HG03565 (cell line): ENCODE measurements around the gene FIGNL2.

Experiments used
- ATAC-seq: cut with Tn5 transposase; IDR thresholded peaks from one replicate; pipeline ENCODE4 v1.9.1; 2021; ENCODE audit warnings: mild to moderate bottlenecking, moderate library complexity; ENCODE audit not compliant: unreplicated experiment

FIGNL2 gene

GRCh38 chr12:51879102-51879501 lies 30.6 kb upstream of the FIGNL2 start:
- no peak for ATAC-seq

DNA sequence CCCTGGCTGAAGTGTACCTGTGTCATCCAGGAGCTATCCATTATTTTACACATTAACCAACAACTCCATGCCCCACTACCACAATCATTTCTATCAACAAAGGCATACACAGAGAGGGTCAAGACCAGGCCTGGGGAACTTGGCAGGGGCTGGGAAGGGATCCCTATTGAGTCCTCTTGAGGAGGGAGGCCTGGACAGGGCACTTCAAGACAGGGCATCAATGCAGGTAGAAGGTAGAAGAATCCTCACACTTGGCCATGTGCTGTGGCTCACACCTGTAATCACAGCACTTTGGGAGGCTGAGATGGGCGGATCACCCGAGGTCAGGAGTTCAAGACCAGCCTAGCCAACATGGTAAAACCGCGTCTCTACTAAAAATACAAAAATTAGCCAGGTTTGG lies 26.0 kb upstream of the FIGNL2 start:
- ATAC-seq = no peak

GRCh38 chr12:51874000-51874399 lies 25.5 kb upstream of the FIGNL2 start:
- ATAC-seq = no peak

GRCh38 chr12:51873251-51873994 lies 24.9 kb upstream of the FIGNL2 start:
- no peak for ATAC-seq

GRCh38 chr12:51872689-51872981 lies 24.1 kb upstream of the FIGNL2 start:
- no peak for ATAC-seq

- no peak for ATAC-seq
Measured at GRCh38 chr12:51871918-51872688, 23.6 kb upstream of the FIGNL2 start.

- no peak for ATAC-seq
Measured at GRCh38 chr12:51871126-51871525, 22.6 kb upstream of the FIGNL2 start.

- ATAC-seq = no peak
Measured at GRCh38 chr12:51870504-51870903, 22.0 kb upstream of the FIGNL2 start.

- ATAC-seq = no peak
Measured at GRCh38 chr12:51869931-51870330, 21.4 kb upstream of the FIGNL2 start.

DNA sequence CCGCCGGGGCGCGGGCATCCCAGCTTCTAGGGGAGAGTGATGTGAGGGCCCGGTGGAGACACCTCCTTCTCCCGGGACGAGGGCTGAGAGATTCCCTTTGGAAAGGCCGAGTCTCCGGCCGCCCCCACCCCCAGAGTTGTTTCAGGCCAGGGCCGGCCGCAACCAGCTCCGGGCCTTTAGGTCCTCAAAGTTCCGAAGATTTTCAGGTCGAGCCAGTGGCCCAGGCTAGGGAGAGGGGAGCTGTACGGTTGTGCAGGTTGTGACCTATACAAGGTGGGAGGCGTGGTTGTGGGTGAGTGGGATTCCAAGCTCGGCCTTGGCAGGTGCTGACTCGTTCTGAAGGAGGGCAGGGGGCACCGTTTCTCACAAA lies 21.0 kb upstream of the FIGNL2 start:
- ATAC-seq = no peak

- ATAC-seq = no peak
Measured at GRCh38 chr12:51868821-51869495, 20.4 kb upstream of the FIGNL2 start.

DNA sequence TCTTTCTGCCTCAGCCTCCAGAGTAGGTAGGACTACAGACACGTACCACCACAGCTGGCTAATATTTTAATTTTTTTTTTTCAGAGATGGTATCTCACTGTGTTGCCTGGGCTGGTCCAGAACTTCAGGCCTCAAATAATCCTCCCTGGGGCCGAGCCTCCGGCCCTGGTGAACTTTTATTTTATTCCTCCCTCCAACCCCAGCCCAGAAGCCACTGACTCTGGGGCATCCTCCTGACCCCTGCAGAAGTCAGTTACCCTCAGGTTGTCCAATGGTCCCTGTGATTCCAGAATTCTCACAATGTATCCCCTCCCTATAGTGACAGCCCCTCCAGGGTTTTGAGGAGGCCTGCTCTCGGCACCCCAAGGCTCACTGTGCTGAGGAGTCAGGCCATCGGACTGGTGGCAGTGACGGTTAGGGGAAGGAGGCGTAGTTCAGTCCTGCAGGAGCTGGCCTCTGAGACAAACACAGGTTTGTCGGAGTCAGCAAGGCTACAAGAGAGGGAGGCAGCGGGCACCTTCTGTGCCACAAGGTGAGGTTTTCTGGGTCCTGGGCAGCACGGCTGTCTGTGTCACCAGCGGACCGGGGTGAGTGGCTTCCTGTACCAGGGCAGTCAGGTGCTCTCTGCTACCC lies 19.4 kb upstream of the FIGNL2 start:
- ATAC-seq = no peak

DNA sequence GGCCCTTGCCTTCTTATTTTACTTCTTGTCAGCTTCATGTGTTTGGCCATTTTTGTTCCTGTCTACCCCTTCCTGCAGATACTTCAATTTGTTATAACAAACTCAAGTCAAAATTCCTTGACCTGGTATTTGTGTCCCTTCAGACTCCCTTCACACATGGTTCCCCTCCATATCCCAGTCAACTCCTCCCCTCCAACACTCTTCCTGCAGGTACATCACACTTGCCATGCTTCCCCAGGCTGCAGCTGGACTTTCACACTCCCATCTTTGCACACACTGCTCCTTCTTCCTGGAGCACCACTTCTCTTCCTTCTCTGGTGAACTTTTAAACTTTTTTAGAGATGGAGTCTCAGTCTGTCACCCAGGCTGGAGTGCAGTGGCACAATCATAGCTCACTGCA lies 18.9 kb upstream of the FIGNL2 start:
- ATAC-seq = no peak

- no peak for ATAC-seq
Measured at GRCh38 chr12:51866762-51867161, 18.2 kb upstream of the FIGNL2 start.

- ATAC-seq = no peak
Measured at GRCh38 chr12:51866324-51866723, 17.8 kb upstream of the FIGNL2 start.

DNA sequence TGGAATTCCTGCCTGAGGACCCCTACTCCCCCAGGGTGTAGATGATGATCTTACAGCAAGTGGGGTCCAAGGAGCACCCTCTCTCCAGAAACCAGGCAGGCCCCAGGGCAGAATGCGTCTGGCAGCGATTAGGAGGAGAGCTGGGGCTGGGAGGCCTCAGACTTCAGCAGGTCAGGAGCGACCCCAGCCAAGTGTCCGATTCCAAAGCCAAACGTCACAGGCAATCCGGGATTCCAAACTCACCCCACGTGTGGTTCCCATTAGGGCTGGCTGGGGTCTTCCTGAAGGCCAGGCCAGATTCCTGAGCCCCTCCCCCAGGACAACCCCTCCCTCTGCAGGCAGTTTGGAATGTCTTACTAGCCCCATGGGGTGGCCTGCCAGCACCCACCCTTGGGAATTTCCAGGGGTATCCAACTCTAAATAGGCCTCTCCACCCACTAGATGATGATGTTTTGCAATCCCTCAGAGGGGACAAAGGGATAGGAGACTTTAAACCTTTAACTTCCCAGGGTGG lies 17.3 kb upstream of the FIGNL2 start:
- ATAC-seq = no peak

- no peak for ATAC-seq
Measured at GRCh38 chr12:51864833-51865670, 16.5 kb upstream of the FIGNL2 start.

DNA sequence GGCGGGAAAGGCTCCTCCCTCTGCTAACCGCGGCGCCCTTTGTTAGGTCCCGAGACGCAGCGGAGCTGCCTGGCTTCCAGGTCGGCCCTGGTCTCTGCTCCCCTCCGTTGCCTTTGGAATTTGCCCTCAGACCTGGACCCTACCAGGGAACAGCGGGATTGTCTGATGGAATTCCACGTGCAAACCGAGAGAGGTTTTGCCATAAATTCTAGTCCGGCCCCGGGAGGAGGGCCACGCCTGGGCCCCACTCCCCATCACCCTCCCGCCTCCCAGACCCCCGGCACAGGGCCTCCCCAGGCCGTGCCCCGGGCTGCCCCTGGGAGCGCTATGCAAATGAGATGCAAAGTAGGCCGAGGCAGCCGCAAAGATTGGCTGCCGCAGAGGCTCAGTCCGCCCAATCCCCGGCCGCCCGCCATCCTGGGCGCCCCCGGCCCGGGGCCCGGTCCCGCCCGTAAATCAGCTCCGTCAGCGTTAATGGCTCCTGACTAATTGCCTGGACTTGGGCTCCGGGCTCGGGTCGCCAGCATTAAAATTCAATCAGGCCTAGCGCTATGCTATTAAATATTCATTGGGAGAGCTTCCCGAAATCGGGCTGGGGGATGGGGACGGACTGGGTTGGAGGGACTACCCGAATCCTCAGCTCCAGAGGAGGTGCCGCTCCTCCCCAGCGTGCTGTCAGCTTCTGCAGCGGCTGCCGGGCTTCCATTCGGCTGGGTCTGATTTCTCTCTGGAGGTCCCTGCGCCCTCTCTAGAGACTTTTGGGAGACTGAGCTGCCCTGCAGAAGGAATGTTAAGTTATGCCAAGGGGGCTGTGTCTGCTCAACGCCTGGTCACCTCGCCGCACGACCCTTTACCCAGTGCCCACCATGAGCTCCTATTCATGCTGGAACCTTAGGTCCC lies 15.7 kb upstream of the FIGNL2 start:
- no peak for ATAC-seq

- no peak for ATAC-seq
Measured at GRCh38 chr12:51863363-51863932, 14.9 kb upstream of the FIGNL2 start.
